H9 (cell line): ENCODE data around the gene ZC3H12D. TPM values are rescaled to one million over a fixed set of nuclear protein-coding genes. Genes with fewer than 3 reads are reported as not detected.

Source experiments
- DNase-seq: peaks from one replicate; pipeline ENCODE4 v3.0.0-alpha.2; 2017
- H2AFZ ChIP-seq: one replicate; pipeline ENCODE4 v1.6.1; 2013; ENCODE audit warnings: mild to moderate bottlenecking, low read length, control low read depth, moderate library complexity
- H2AK5ac ChIP-seq: 2 replicates; pipeline ENCODE4 v1.6.1; 2013; ENCODE audit warnings: low read length, control low read depth, mixed read lengths; ENCODE audit not compliant: insufficient read length
- H2BK120ac ChIP-seq: one replicate; pipeline ENCODE4 v1.6.1; 2013; ENCODE audit warnings: low read depth, mild to moderate bottlenecking, low read length, control low read depth, inconsistent platforms; ENCODE audit not compliant: poor library complexity, severe bottlenecking
- H2BK12ac ChIP-seq: 2 replicates; pipeline ENCODE4 v1.6.1; 2013; ENCODE audit warnings: low read length, control low read depth, mixed read lengths, low read depth; ENCODE audit not compliant: insufficient read length
- H2BK15ac ChIP-seq: 2 replicates; pipeline ENCODE4 v1.6.1; 2013; ENCODE audit warnings: low read depth, low read length, control low read depth
- H2BK20ac ChIP-seq: one replicate; pipeline ENCODE4 v1.6.1; 2013; ENCODE audit warnings: low read depth, mild to moderate bottlenecking, low read length, control low read depth, inconsistent platforms; ENCODE audit not compliant: poor library complexity, severe bottlenecking
- H2BK5ac ChIP-seq: 2 replicates; pipeline ENCODE4 v1.6.1; 2013; ENCODE audit warnings: low read length, control low read depth, mixed read lengths; ENCODE audit not compliant: insufficient read length
- H3K14ac ChIP-seq: 2 replicates; pipeline ENCODE4 v1.6.1; 2013; ENCODE audit warnings: low read length, control low read depth; ENCODE audit not compliant: insufficient read depth
- H3K18ac ChIP-seq: 2 replicates; pipeline ENCODE4 v1.6.1; 2013; ENCODE audit warnings: low read depth, mild to moderate bottlenecking, mixed read lengths, low read length, control low read depth; ENCODE audit not compliant: insufficient read length
- H3K23ac ChIP-seq: 2 replicates; pipeline ENCODE4 v1.6.1; 2013; ENCODE audit warnings: low read length, control low read depth, mixed read lengths, low read depth; ENCODE audit not compliant: insufficient read length
- H3K23me2 ChIP-seq: 2 replicates; pipeline ENCODE4 v1.6.1; 2013; ENCODE audit warnings: low read depth, mild to moderate bottlenecking, mixed read lengths, low read length, control low read depth; ENCODE audit not compliant: insufficient read length, poor library complexity, severe bottlenecking
- H3K27ac ChIP-seq: 2 replicates; pipeline ENCODE4 v1.5.1; 2013; ENCODE audit warnings: low read length, control low read depth, mixed read lengths, low read depth; ENCODE audit not compliant: insufficient read length
- H3K27me3 ChIP-seq: 2 replicates; pipeline ENCODE4 v1.6.1; 2013; ENCODE audit warnings: low read length, control low read depth, inconsistent platforms; ENCODE audit not compliant: insufficient read depth
- H3K4ac ChIP-seq: 2 replicates; pipeline ENCODE4 v1.6.1; 2013; ENCODE audit warnings: low read depth, mild to moderate bottlenecking, control low read depth, inconsistent platforms, low read length, moderate library complexity
- H3K4me1 ChIP-seq: 2 replicates; pipeline ENCODE4 v1.6.1; 2013; ENCODE audit warnings: low read length, control low read depth, inconsistent platforms; ENCODE audit not compliant: insufficient read depth
- H3K4me2 ChIP-seq: 2 replicates; pipeline ENCODE4 v1.6.1; 2013; ENCODE audit warnings: low read length, control low read depth, mixed read lengths; ENCODE audit not compliant: insufficient read length, insufficient read depth
- H3K56ac ChIP-seq: 2 replicates; pipeline ENCODE4 v1.6.1; 2013; ENCODE audit warnings: low read depth, mild to moderate bottlenecking, mixed read lengths, low read length, control low read depth; ENCODE audit not compliant: insufficient read length
- H3K79me1 ChIP-seq: 2 replicates; pipeline ENCODE4 v1.6.1; 2013; ENCODE audit warnings: low read depth, mild to moderate bottlenecking, moderate library complexity, low read length, control low read depth, inconsistent platforms; ENCODE audit not compliant: insufficient read depth, poor library complexity, severe bottlenecking
- H3K79me2 ChIP-seq: 2 replicates; pipeline ENCODE4 v1.6.1; 2013; ENCODE audit warnings: low read length, control low read depth, inconsistent platforms; ENCODE audit not compliant: insufficient read depth
- H3K9ac ChIP-seq: 2 replicates; pipeline ENCODE4 v1.6.1; 2013; ENCODE audit warnings: low read length, control low read depth, mixed read lengths; ENCODE audit not compliant: insufficient read length; ENCODE audit errors: extremely low read depth
- H3K9me3 ChIP-seq: one replicate; pipeline ENCODE4 v1.6.1; 2013; ENCODE audit warnings: low read depth, low read length, inconsistent platforms; ENCODE audit not compliant: control insufficient read depth
- H3T11ph ChIP-seq: one replicate; pipeline ENCODE4 v1.6.1; 2013; ENCODE audit warnings: mild to moderate bottlenecking, low read length, control low read depth, inconsistent platforms
- H4K20me1 ChIP-seq: one replicate; pipeline ENCODE4 v1.6.1; 2013; ENCODE audit not compliant: control insufficient read depth, insufficient read length, insufficient read depth
- H4K5ac ChIP-seq: 2 replicates; pipeline ENCODE4 v1.6.1; 2013; ENCODE audit warnings: low read depth, mild to moderate bottlenecking, mixed read lengths, low read length, control low read depth; ENCODE audit not compliant: insufficient read length
- H4K8ac ChIP-seq: replicated peaks from 2 replicates; pipeline ENCODE4 v1.6.1; 2013; ENCODE audit warnings: low read length, control low read depth, mixed read lengths, low read depth; ENCODE audit not compliant: insufficient read length
- H4K91ac ChIP-seq: 2 replicates; pipeline ENCODE4 v1.6.1; 2013; ENCODE audit warnings: low read depth, mild to moderate bottlenecking, moderate library complexity, mixed read lengths, low read length, control low read depth; ENCODE audit not compliant: insufficient read length
- H3K27ac Mint-ChIP-seq, 3 experiments: 2 replicates in 2 of 3; 3 replicates in 1 of 3; pipeline ENCODE4 v1.8.0; 2020 to 2021; ENCODE audit warnings: mixed read lengths in 3 of 3, mild to moderate bottlenecking in 1 of 3, moderate library complexity in 1 of 3
- H3K27me3 Mint-ChIP-seq: 2 replicates; pipeline ENCODE4 v1.8.0; 2021; ENCODE audit warnings: low read depth, mild to moderate bottlenecking, moderate library complexity, mixed read lengths
- H3K36me3 Mint-ChIP-seq, 3 experiments: 2 replicates in 2 of 3; 3 replicates in 1 of 3; pipeline ENCODE4 v1.8.0; 2020 to 2021; ENCODE audit warnings: low read depth in 3 of 3, mixed read lengths in 3 of 3; ENCODE audit not compliant: insufficient read depth in 1 of 3
- H3K4me1 Mint-ChIP-seq, 2 experiments: 2 replicates each; pipeline ENCODE4 v1.8.0; 2020; ENCODE audit warnings: mixed read lengths in 2 of 2
- H3K4me3 Mint-ChIP-seq, 2 experiments: 2 replicates in 1 of 2; 3 replicates in 1 of 2; pipeline ENCODE4 v1.8.0; 2020 to 2021; ENCODE audit warnings: mild to moderate bottlenecking in 2 of 2, mixed read lengths in 2 of 2, moderate library complexity in 1 of 2
- H3K9me3 Mint-ChIP-seq, 2 experiments: 2 replicates in 1 of 2; 3 replicates in 1 of 2; pipeline ENCODE4 v1.8.0; 2020; ENCODE audit warnings: mild to moderate bottlenecking in 2 of 2, mixed read lengths in 2 of 2, moderate library complexity in 1 of 2
- WGBS: extraction: QIAGEN DNeasy Blood & Tissue Kit; methylation state at CpG from one replicate; pipeline ENCODE4 v1.1.7; 2013; ENCODE audit warnings: missing lambda C conversion rate, low lambda C conversion rate, mixed read lengths; ENCODE audit not compliant: insufficient read length; ENCODE audit errors: extremely low coverage; 5-methylcytosine and 5-hydroxymethylcytosine counted together
- total RNA-seq: library from RNA; stranded (reverse); gene quantifications from 2 replicates; pipeline ENCODE4 v1.2.1, GENCODE V29; 2021
- TF ChIP-seq, protein P1 (sequence below): fragments of 200-600 bp; sonication (generic); conservative IDR thresholded peaks from 3 replicates; pipeline ENCODE4 v1.8.0; 2021; ENCODE audit warnings: antibody characterized with exemption, mild to moderate bottlenecking

ZC3H12D gene
- total RNA-seq, 1 experiment from 2014 or later = 0.07 TPM

DNA sequence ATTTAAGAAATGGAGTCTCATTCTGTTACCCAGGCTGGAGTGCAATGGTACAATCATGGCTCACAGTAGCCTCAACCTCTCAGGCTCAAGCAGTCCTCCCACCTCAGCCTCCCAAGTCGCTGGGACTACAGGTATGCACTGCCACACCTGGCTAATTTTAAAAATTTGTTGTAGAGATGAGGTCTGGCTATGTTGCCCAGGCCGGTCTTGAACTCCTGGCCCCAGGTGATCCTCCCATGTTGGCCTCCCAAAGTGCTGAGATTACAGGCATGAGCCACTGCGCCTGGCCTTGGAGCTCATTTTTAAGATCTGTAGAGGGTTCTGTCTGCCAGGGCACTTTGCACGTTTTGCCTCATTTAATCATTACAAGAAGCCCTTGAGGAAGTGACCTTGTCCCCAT lies 17.5 kb downstream of the ZC3H12D start:
- Histone ChIP-seq H3K4ac (no peak overlapping the region), H2BK20ac (no peak overlapping the region), H3K23me2 (no peaks in the 10 kb centered on the region), H4K20me1 (no peaks in the 10 kb centered on the region), H3K18ac (no peak overlapping the region), H2BK5ac (no peak overlapping the region), H3K56ac (no peak overlapping the region), H2BK15ac (no peak overlapping the region), H3K4me1 (no peaks in the 10 kb centered on the region), H3T11ph (no peak overlapping the region), H3K4me2 (no peak overlapping the region), H3K9me3 (no peaks in the 10 kb centered on the region), H3K27me3 (no peaks in the 10 kb centered on the region; the same call in 1 of the 2 replicates), H2AK5ac (no peak overlapping the region), H4K8ac (no peak overlapping the region), H3K23ac (no peak overlapping the region), H3K79me1 (no peaks in the 10 kb centered on the region), H2BK12ac (no peak overlapping the region), H3K9ac (no peak overlapping the region), H3K79me2 (no peaks in the 10 kb centered on the region), H3K14ac (no peak overlapping the region), H4K91ac (no peak overlapping the region), H3K27ac (no peak overlapping the region), H4K5ac (no peak overlapping the region), H2BK120ac (no peak overlapping the region), H2AFZ (no peak overlapping the region)
- TF ChIP-seq, protein P1, sequence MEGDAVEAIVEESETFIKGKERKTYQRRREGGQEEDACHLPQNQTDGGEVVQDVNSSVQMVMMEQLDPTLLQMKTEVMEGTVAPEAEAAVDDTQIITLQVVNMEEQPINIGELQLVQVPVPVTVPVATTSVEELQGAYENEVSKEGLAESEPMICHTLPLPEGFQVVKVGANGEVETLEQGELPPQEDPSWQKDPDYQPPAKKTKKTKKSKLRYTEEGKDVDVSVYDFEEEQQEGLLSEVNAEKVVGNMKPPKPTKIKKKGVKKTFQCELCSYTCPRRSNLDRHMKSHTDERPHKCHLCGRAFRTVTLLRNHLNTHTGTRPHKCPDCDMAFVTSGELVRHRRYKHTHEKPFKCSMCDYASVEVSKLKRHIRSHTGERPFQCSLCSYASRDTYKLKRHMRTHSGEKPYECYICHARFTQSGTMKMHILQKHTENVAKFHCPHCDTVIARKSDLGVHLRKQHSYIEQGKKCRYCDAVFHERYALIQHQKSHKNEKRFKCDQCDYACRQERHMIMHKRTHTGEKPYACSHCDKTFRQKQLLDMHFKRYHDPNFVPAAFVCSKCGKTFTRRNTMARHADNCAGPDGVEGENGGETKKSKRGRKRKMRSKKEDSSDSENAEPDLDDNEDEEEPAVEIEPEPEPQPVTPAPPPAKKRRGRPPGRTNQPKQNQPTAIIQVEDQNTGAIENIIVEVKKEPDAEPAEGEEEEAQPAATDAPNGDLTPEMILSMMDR = no peak
- DNase-seq = no peak
- WGBS = no CpG with 5 or more reads among the region's 4 CpGs
- Mint-ChIP-seq H3K4me1 (no peaks in the 10 kb centered on the region), H3K36me3 (no peaks in the 10 kb centered on the region), H3K9me3 (no peaks in the 10 kb centered on the region), H3K27ac (no peak overlapping the region), H3K4me3 (no peak overlapping the region), H3K27me3 (peaks cover 14% of the 10 kb centered on the region)
